ENCODE measurements around the gene SRP72.

The SRP72 gene

DNA sequence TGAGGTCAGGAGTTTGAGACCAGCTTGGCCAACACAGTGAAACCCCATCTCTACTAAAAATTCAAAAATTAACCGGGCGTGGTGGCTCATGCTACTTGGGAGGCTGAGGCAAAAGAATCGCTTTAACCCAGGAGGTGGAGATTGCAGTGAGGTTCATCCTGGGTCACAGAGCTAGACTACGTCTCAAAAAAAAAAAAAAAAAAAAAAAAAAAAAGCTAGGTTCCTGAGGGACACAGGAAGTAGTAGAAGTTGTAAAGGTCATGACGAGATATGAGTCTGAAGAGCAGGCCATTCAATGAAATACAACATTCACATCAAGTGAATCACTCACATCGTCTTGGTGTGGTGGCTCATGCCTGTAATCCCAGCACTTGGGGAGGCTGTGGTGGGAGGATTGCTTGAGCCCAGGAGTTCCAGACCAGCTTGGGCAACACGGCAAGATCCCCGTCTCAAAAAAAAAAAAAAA, 1.1 kb upstream of the SRP72 start:
- peak in 4 of 6 experiments; percentile 2 to 18 (median 8) for DNase-seq

DNA sequence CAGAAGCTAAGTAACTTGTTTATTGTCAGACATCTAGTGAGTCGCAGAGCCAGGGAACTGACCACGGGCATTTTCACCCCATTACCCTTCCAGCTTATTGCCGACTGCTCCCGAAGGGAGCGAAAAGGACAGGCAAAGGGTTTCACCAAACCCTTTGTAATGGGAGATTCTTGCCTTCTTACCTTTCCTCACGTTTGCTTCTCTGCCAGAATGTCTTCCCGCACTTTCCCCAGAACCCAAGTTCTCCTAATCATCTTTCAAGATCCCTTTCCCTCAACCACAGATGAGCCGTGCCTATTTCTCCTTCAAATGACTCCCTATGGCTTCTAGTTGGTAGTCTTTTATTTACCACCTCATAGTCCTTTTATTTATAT, 520 bp upstream of the SRP72 start:
- DNase-seq, result no peak

DNA sequence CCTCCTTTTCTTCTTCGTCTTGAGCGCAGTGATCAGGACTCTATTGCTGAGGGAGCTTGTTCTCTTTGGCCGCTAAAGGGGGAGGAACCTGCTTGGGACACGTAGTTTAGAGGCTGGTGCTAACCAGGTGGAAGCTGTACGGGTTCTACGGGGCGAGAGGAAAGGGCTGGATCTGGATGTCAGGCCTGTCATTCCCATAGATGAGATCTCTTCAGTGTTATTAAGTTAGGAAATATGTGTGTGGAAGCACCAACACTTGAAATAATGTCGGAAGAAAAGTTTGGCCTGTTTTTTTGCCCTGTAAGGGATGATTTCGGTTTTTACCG, 643 bp downstream of the SRP72 start:
- peak in 1 of 6 experiments; percentile 29 for DNase-seq

DNA sequence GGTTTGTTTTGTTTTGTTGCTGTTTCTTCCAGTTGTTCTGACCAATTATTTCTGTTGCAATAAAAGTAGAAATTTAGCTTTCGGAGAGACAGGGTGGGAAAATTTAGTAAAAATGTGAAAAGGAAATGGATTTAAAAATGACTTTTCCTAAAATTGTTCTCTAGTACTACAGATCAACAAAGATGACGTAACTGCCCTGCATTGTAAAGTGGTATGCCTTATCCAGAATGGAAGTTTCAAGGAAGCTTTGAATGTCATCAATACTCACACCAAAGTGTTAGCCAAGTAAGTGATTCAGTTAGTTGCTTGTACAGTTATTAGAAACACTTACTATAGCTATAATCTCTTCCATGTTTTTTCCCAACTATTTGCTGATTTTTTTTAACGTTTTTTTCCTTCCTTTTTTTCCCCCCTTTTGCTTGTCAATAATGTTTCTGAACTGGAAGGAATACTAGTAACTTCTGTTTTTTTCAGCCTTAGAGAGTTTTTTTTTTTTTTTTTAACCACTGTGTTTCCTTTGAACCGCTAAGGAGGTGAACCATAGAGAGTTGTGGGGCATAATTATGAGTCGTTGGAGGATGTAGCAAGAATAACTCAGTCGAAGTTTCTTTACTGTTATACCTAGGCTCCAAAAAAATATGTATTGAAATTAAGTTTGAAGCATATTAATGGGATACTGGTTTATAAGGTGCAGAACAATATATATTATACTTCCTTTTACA, 2.2 kb downstream of the SRP72 start:
- peak in 1 of 6 experiments; percentile 5 for DNase-seq

DNA sequence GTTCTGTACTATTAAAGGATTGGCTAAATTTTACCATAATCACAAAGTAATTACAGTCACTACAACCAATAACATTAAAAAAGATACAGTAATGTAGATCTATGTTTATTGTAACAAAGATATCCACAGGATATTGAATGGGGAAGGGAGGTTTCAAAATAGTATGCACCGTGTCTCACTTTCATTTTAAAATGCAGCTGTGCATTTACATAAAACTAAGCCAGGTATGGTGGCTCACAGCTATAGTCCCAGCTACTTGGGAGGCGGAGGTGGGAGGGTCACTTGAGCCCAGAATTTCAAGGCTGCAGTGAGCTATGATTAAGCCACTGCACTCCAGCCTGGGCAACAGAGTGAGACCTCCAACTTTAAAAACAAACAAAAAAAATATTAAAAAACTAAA, 8.5 kb downstream of the SRP72 start:
- DNase-seq, result no peak

DNA sequence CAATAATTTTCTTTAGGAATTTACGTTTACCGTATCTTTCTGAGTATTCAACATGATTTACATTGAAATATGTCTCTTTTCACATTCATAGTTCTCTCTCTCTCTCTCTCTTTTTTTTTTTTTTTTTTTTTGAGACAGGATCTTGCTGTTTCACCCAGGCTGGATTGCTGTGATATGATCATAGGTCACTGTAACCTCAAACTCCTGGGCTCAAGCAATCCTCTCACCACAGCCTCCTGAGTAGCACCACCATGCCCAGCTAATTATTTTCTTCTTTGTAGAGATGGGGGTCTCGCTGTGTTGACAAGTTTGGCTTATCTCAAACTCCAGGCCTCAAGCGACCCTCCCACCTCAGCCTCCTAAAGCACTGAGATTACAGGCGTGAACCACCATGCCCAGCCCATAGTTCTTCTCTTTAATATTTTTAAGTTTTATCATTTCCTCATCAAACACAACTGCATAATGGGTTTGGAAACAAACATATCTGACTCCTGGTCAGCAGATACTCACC, 9.8 kb downstream of the SRP72 start:
- DNase-seq, result no peak

DNA sequence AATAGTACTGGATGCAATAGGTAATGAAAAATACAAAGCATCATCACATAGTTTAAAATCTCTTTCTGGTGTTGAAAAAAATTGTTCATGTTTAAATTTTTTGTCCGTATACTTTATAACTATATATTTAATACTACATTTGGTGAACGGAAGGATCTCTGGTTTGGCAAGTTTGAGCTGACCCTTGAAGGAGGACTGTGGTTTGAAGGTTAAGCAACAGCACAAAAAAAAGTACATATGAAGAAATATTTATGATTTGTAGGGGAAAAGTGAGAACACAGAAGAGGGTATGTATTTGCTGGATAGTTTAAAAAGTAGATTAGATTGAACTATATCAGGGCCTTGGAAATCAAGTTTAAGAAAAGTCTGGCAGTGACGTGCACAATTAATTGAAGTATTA, 13.3 kb downstream of the SRP72 start:
- DNase-seq, result no peak

DNA sequence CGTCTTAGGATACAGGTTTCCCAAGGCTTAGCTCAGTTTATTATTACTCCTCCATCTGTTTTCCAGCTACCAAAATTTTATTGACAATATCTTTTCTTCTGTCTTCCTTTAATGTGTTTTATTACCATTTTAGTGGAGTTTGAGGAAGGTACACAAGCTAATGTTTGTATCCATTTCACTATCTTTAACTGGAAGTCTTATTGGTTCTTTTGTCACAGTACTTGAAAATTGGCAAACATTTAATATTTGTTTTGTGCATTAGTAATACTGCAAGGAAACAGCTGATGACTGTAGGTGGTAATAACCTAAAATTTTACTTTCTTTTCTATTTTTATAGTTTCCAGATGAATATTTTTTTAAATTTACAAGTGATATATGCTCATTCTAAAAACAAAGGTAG, 28.8 kb downstream of the SRP72 start:
- no peak for DNase-seq

DNA sequence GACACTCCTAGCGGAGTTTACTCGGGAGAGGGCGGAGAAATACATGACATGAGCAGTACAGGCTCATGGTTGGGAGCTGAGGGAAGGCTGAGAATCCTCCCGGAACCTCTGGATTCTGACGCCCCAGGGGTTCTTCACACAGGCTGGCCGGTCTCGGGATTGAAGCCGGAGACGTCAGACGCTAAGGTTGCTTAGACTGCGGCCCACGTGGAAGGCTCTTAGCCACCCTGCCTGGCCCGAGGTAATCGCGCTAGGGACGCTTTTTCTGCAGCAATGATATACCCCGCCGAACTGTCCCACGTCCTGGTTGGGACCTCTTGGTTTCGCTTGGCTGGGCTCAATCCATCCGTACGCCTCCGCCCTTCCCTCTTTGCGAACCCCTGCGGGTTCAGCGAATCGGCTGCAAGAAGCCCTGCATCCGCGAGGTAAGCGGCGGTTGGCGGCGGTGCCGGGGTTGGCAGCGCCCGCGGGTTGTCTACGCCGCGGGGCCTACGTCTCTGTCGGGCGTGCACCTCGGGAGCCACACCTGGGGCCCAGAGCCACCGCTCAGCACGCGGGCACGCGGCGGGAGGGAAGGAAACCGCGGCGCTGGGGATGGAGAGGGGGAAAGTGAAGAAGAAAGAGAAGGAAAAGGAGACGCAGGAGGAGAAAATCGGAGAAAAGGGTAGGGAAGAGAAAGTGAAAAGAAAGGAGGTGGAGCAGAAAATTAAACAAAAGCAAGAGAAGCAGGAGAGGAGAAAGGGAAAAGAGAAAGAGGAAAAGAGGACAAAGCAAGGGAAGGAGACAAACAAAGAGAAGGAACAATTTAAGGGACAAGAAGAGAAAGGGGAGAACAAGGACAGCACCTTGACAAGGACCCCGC, 38.1 kb downstream of the SRP72 start, which contains the start of gene ARL9:
Gene ARL9 (plus strand): TSS at position 523 of the 862 bp plus-strand sequence. CDS start 72 bp downstream, at position 595.
- peak; percentile 39 to 71 (median 62) for DNase-seq

DNA sequence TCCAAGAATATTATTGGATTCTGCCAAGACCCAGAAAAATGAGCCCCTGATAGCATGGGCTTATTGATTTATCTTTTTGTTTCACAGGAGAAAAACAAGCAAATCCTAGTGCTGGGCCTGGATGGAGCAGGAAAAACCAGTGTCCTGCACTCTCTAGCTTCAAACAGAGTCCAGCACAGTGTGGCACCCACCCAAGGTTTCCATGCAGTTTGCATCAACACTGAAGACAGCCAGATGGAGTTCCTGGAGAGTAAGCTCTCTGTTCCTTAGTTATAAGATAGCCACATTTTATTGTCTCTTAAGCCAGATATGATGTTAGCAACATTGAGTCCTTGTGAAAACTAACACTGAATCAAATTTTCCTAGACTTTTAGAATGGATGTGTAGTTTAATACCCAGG, 43.7 kb downstream of the SRP72 start:
- no peak for DNase-seq

DNA sequence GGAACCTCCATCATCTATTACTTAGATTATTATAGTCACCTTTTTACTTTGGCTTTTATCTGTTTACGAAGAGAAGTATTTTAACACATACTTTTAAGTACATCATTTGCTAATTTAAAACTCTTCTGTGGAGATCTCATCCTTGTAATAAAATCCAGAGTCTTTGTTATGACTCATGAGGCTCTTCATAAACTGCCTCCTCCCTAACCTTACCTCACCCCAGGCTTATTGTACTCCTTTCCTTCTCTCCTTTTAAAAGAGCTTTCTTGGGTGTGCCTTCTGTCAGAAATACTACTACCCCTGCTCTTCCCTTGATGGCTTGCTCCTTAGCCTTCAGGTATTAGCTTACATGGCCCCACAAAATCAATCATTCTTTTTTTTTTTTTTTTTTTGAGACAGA, 44.7 kb downstream of the SRP72 start:
- DNase-seq, result no peak

DNA sequence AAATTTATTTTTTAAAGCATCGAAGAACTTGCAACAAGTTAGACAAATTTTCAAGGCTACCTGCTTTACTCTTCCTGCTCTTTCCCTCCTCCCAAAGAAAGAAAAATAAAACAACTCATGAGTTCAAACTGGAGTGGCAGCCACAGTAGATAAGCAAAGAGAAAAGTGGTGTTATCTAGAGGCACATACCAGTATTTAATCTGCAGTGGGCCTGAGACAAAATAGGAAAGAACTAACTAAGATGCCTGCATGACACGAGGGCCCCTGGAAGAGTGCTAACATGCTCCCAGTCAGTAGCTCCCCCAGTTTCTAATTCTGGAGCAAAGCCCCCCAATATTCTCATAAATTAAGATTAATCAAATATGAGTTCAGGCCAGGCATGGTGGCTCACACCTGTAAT, 46.1 kb downstream of the SRP72 start:
- no peak for DNase-seq

DNA sequence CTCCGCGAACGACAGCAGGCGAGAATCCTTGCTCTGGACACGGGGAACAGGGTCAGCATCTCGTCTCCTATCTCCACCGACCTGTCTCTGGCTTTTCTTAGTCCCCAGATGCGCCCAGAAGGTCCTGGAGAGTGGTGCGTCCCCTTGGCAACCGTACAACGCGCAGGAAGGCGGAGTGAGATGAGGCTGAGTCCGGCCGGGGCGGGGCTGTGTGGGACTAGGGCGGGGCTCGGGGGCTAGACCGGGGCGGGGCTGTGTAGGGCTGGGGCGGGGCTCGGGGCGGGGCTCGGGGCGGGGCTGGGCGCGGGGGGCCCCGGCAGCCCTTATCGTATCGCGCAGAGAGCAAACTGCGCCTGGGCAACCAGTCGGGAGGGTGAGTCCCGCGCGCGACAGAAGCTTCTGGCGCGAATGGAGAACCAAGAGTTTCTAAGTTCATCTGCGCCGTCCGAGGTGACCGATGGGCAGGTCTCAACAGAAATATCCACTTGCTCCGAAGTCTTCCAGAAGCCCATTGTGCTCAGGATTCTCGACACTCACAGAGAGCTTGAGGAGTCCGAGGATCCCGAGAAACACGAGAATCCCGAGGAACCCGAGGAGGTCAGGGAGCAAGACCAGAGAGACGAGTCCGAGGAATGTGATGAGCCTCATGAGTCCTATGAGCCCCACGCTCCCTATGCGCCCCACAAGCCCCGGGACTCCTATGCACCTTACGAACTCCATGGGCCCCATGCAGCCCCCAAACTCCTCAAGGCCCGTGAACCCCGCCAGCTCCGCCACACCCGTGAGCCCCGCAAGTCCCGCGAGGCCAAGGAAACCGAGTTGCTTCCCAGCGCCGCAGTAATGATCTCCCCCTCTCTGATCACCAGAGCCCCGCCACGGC, 63.1 kb downstream of the SRP72 start:
- peak; percentile 23 to 83 (median 71) for DNase-seq

DNA sequence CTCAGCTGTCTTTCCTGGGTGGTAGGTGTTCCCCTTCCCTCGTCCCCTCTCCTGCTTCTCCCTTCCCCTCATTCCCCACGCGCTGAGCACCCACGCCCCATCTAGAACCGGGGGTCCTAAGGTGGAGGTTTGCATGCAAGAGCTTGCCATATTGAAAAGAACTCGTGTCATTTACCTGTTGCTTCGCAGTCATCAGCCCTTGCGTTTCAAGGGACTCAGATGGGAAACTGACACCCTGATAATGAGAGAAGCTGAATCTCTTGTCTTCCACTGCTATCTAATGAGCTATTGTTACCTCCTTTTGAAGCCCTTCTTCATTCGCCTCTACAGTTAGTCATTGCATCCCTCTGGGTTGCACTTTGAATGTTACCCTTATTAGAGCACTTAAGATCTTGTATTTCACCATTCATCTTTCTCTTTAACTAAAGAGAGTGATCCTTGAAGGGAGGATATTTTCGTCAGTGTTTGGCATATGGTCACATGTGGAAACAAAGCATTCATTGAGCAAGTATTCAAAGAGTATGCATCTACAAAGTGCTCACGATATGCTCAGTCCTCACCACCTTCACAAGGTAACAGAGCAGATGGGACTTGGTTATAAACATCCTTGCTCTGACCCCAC, 63.8 kb downstream of the SRP72 start:
- peak in 1 of 6 experiments; percentile 38 for DNase-seq

DNA sequence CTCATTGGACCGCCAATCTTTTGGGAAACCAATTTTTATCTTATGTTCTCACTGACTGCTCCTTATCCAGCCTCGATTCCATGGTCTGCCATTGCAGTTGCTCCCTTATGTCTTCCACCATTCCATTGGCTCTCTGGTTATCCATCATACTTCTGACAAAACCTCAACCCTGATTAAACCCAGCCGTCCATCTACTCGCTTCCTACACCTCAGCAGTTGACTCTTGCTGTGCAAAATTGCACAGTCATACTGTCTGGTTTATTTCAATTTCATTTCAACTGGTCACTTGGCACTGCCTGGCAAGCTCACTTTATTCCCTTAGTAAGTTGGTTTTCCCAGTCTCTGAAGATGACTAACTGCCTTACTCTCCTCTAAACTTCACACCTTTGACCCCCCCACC, 64.4 kb downstream of the SRP72 start:
- no peak for DNase-seq

DNA sequence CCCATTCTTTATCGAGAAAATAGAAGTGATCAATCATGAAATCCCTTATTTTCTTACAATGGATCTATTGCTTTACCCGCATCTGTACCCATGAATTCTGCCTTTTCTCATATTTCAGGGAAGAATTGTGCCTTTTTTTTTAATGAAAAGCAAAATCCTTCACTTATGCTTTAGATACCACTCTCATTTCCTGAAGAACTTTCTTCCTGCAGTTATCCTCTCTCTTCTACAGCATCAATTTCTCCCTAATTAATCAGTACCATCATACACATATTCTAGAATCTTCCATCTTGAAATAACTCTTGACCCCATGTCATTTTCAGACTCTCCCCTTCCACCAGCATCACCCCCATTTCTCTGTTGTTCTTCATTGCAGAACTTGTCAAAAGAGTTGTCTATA, 64.8 kb downstream of the SRP72 start:
- DNase-seq, result no peak

DNA sequence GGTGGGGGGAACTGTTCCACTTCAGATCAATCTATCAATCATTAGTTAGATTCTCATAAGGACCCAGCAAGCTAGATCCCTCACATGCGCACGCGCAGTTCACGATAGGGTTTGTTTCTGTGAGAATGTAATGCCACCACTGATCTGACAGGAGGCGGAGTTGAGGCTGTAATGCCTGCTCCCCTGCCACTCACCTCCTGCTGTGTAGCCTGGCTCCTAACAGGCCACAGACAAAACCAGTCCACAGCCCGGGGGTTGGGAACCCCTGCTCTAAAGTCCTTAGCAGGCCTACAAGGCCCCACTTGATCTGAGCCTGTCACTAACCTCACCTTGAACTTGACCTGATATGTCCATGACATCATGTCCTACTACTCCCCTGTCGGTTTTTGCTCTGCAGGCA, 68.5 kb downstream of the SRP72 start:
- DNase-seq, result no peak

DNA sequence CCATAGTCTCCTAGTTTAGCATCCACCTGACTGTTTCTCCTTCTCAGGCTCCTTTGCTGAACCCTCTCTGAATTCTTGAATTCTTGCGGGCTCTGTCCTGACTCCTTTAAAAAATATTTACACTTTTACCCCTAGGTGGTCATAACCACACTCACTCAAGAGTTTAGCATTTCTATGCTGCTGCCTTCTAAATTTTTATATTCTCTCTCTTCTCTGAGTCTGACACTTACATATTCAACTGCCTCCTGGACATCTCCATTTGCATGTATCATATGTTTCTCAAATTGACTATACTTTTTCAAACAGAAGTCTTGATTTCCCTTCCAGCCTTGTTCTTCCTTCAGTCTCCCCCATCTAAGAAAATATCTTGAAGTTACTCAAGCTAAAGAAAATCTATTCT, 69.7 kb downstream of the SRP72 start:
- DNase-seq, result no peak

DNA sequence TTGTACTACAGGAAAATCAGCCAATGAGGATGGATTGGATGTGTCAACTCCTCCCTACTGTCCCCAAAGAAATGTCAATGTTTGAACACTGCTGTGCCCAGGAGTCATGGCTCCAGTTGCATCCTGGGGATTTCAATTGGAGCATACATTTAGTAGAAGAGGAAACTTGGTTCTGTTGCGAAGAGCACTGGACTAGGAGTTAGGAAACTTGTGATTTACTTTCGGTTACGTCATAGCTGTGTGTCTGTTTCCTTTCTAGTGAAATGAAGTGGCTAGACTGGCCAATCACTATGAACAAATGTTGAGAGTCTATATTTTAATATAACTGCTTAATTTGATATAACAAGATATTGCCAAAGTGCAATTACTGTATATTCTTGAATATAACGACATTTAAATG, 73.4 kb downstream of the SRP72 start:
- DNase-seq, result no peak

DNA sequence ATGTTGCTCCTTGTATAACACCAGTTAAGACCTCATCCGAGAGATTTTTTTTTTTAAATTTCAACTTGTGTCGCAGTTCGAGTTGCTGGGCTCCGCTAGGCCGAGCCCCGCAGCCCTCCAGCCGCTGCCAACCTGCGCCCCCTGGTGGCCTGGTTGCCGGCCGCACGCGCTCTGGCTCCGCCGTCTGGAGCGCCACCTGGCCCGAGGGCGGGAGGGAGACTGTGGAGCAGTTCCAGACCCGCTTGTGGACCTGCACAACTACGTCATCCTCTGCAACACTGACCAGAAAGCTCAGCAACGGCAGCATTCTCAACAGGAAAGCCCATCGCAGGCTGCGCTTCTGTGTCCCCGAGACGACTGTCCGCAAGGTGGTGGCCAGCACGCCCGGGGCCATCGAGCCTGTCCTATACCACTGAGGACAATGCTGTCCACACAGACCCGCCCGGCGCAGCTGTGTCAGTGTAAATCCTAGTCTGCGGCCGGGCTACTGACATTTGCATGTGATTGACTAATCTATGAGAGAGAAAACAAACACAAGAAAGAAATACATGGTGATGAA, 77.2 kb downstream of the SRP72 start:
- peak; percentile 62 to 88 (median 76) for DNase-seq

DNA sequence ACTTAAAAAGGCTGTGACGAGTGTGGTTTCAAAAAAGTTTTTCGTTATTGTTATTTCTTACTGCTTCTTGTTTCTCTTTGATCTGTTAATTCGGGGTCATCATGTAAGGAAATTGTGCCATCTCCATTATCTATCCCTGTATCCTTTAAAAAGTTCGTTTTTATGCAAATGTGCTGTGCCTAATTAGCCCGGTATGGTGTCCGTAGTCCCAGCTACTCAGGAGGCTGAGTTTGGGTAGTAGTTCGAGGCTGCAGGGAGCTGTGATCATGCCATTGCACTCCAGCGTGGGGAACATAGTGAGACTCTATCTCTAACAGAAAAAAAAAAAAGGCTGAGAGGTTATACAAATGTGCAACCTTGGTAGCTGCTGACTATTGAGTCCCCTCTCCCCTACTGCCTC, 83.2 kb downstream of the SRP72 start:
- no peak for DNase-seq

DNA sequence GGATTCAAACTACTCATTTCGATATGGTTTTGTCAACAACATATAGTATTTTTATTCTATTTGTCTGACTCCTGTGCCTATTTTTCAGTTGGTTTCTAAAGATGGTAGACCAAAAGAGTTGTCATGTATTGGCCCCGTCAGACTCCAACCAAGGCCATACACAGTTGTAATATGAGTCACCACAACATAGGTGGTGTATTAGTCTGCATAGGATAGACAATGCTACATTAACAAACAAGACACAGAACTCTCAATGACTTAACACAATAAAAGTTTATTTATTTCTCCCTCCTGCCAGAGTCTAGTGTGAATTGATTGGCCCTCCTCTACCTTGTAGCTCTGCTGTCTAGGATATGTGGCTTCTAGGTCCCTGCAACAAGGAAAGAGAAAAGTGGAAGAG, 84.1 kb downstream of the SRP72 start:
- no peak for DNase-seq

Measured in stimulated activated naive CD4-positive, alpha-beta T cell (primary cell).